Stimulated activated naive CD8-positive, alpha-beta T cell treated with anti-CD3 and anti-CD28 coated beads, Interleukin-15, amount 100 ng/mL, for 72 hours (primary cell): ENCODE measurements around the gene PPP1R14D.

ENCODE experiments used
- ATAC-seq: fragments of 150-1000 bp; cut with Tn5 transposase; 2 replicates; pipeline ENCODE4 v1.10.0; 2021; ENCODE audit warnings: mild to moderate bottlenecking, moderate library complexity
- DNase-seq, 2 donors: peaks; one replicate each; pipeline ENCODE4 v3.0.0; 2021 to 2022
- H3K27ac Mint-ChIP-seq, 2 donors: one replicate each; pipeline ENCODE4 v1.8.0; 2022; ENCODE audit warnings: mild to moderate bottlenecking in 2 of 2, mixed read lengths in 2 of 2, moderate library complexity in 2 of 2
- H3K27me3 Mint-ChIP-seq: one replicate; pipeline ENCODE4 v1.8.0; 2022; ENCODE audit warnings: mixed read lengths
- H3K4me1 Mint-ChIP-seq: one replicate; pipeline ENCODE4 v1.8.0; 2022; ENCODE audit warnings: mild to moderate bottlenecking, mixed read lengths
- H3K4me3 Mint-ChIP-seq, 2 donors: one replicate each; pipeline ENCODE4 v1.8.0; 2022; ENCODE audit warnings: mild to moderate bottlenecking in 2 of 2, mixed read lengths in 2 of 2, moderate library complexity in 1 of 2
- H3K9me3 Mint-ChIP-seq, 2 donors: one replicate each; pipeline ENCODE4 v1.8.0; 2022; ENCODE audit warnings: mixed read lengths in 2 of 2

PPP1R14D gene

DNA sequence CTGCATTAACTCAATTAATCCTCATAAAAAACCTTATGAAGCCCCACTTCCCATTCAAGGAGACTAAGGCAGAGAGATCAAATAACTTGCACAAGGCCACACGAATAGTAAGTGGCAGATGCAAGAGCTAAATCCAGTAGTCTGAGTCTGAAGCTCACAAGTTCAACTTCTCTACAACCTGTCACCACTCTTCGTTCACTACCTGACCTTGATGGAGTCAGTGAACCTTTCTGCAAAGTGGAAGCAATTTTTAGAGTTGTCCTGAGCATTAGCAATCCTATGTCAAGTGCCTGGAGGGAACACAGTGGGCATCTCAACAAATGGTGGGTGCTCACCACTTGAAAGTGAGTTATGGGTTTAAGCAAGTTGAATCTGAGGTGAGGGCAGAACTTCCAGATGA lies 13.2 kb upstream of the PPP1R14D start:
- ATAC-seq = no peak
- Mint-ChIP-seq H3K27me3 (peaks cover 27% of the 10 kb centered on the region), H3K9me3 (no peaks in the 10 kb centered on the region), H3K27ac (no peak overlapping the region), H3K4me3 (no peak overlapping the region), H3K4me1 (peaks cover 19% of the 10 kb centered on the region)
- DNase-seq = no peak

DNA sequence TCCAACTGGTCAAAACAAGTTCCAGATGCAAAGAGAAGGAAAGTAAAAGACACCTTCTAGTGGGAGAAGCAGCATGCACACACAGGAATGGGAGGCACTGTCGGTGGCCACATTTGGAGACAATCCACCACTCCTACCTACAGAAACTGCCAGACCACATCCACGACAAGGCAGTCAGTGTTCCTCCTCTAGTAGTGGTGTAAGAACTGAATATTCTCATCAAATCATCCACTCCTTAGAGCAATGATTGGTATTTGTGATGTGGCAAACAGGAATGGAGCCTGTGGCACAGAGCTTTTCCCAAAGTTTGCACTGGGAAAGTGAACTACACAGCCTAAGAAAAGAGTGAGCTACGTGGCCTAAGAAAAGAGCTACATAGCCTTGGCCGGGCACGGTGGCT lies 10.2 kb upstream of the PPP1R14D start:
- Mint-ChIP-seq H3K4me3 (no peak overlapping the region), H3K27ac (no peak overlapping the region), H3K27me3 (peaks cover 12% of the 10 kb centered on the region), H3K9me3 (no peaks in the 10 kb centered on the region), H3K4me1 (no peaks in the 10 kb centered on the region)
- ATAC-seq = no peak
- no peak for DNase-seq

DNA sequence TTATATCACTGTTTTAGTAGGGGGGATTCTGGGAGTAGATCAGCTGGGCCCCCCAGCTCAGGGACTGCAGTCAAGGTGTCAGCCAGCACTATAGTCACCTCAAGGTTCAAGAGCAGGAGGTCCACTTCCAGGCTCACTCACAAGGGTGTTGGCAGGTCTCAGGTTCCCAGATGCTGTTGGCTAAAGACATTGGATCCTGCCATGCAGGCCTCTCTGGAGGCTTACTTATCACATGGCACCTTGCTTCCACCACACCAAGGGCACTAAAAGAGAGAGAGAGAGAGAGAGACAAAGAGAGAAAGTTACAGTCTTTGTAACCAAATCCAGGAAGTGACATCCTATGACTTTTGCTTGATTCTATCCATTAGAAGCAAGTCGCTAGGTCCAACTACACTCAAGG lies 7.5 kb upstream of the PPP1R14D start:
- Mint-ChIP-seq H3K4me3 (no peak overlapping the region), H3K9me3 (no peaks in the 10 kb centered on the region), H3K27ac (no peak overlapping the region), H3K4me1 (no peaks in the 10 kb centered on the region), H3K27me3 (no peaks in the 10 kb centered on the region)
- no peak for DNase-seq
- no peak for ATAC-seq

DNA sequence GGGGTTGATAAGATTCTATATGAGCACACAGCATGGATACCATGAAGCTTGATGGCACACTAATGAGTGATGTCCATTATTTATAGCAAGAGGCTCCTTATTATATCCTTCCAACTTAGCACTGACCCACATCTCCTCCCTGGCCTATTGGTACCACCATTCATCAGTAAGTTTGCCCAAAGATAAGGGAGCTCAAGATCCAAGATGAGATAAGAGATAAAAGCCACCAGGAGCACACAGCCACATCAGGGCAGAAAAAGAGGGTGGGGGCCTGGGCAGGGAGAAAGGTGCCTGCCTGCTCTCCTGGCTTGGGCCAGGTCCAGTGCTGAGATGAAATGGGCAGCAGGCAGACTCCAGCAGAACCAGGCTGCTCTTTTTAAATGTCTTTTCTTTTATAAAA lies 4.4 kb upstream of the PPP1R14D start:
- DNase-seq (no peak), ATAC-seq (no peak)
- no peak overlapping the region for H3K4me3 Mint-ChIP-seq
- H3K9me3 Mint-ChIP-seq = no peaks in the 10 kb centered on the region
- H3K27ac Mint-ChIP-seq = no peak overlapping the region
- H3K27me3 Mint-ChIP-seq = no peaks in the 10 kb centered on the region
- no peaks in the 10 kb centered on the region for H3K4me1 Mint-ChIP-seq

DNA sequence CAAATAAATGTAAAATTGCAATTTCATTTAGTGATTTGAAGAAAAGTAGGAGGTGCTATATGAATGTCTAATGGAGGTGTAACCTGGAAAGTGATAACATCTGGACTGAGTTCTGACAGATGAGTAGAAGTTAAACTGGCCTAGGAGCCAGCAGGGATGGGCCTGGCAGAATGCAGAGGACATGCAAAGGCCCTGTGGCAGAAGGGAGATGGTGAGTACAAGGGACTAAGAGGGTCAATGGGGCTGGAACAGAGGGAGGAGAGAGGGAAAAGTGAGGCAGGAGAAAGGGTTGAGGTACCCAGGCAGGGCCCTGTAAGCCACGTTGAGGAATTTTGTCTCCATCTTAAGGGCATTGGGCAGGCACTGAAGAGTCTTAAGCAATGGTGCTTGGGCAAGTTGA lies 3.4 kb upstream of the PPP1R14D start:
- H3K9me3 Mint-ChIP-seq = no peaks in the 10 kb centered on the region
- no peaks in the 10 kb centered on the region for H3K27me3 Mint-ChIP-seq
- no peak for DNase-seq
- no peaks in the 10 kb centered on the region for H3K4me1 Mint-ChIP-seq
- no peak overlapping the region for H3K4me3 Mint-ChIP-seq
- H3K27ac Mint-ChIP-seq = no peak overlapping the region
- no peak for ATAC-seq

DNA sequence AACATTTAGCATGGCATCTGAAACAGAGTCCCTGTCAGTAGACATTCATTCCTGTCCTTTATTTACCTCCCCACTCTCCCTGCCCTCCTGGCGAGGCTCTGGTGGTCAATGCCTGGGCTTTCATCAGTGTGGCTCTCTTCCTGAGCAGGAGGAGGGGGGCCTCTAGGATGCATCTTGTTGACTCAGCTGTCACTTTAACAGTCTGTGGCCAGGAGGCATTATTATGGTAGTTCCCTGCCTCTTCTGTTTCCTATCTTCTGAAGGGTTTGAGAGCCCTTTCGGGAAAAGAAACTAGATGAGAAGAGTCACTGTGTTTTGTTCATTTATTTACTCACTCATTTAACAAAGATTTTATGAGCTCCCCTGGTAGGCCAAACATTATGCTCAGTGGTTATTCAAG lies 2.4 kb upstream of the PPP1R14D start:
- Mint-ChIP-seq H3K27ac (no peak overlapping the region), H3K27me3 (no peaks in the 10 kb centered on the region), H3K4me1 (no peaks in the 10 kb centered on the region), H3K4me3 (no peak overlapping the region), H3K9me3 (no peaks in the 10 kb centered on the region)
- DNase-seq = no peak
- ATAC-seq = no peak

DNA sequence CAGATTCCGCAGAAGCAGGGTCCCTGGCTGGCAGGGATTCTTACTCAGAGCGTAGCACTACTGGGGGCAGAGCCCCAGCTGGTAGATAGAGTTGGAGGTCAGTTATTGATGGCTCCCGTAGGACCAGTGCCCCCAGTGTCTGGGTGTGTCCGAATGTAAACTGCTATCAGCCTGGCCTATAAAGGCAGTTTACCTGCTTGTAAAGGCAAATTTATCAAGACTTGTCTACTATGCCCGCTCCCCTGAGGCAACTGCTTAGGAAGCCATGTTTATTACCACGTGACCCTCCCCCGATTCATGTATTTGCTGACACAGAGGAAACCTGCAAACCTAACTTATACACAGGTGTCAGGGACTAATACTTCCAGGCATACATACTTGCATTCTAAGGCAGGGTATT lies 607 bp upstream of the PPP1R14D start:
- H3K4me1 Mint-ChIP-seq = no peaks in the 10 kb centered on the region
- DNase-seq (no peak), ATAC-seq (no peak)
- no peak overlapping the region for H3K27ac Mint-ChIP-seq
- H3K4me3 Mint-ChIP-seq = no peak overlapping the region
- no peaks in the 10 kb centered on the region for H3K27me3 Mint-ChIP-seq
- no peaks in the 10 kb centered on the region for H3K9me3 Mint-ChIP-seq

DNA sequence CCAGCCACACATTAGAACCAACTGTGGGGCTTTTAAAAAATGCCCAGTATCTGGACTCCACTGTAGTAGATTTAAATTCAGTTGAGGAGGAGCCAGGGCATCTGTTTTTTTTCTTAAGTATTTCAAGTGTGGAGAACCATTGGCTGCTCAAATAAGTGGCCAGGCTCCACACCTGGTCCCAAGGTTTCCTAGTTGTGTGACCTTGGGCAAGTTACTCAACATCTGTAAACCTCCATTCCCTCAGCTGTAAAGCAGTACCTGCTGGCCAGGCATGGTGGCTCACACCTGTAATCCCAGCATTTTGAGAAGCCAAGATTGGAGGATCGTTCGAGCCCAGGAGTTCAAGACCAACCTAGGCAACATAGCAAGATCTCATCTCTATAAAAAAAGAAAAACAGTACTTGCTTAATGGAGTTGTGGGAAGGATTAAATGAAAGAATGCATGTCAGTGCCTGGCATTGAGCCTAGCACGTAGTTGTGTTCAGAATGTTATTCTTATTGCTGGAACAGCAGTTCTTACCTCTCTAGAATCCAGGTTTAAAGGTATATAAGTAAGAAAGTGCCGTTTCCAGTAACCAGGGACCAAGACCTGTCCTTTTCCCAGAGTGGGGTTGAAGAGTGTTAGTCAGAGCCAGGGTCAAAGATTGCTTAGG lies 2.0 kb downstream of the PPP1R14D start:
- DNase-seq (no peak), ATAC-seq (no peak)
- H3K9me3 Mint-ChIP-seq = no peaks in the 10 kb centered on the region
- H3K4me1 Mint-ChIP-seq = no peaks in the 10 kb centered on the region
- H3K27ac Mint-ChIP-seq = no peak overlapping the region
- H3K4me3 Mint-ChIP-seq = no peak overlapping the region
- no peaks in the 10 kb centered on the region for H3K27me3 Mint-ChIP-seq

DNA sequence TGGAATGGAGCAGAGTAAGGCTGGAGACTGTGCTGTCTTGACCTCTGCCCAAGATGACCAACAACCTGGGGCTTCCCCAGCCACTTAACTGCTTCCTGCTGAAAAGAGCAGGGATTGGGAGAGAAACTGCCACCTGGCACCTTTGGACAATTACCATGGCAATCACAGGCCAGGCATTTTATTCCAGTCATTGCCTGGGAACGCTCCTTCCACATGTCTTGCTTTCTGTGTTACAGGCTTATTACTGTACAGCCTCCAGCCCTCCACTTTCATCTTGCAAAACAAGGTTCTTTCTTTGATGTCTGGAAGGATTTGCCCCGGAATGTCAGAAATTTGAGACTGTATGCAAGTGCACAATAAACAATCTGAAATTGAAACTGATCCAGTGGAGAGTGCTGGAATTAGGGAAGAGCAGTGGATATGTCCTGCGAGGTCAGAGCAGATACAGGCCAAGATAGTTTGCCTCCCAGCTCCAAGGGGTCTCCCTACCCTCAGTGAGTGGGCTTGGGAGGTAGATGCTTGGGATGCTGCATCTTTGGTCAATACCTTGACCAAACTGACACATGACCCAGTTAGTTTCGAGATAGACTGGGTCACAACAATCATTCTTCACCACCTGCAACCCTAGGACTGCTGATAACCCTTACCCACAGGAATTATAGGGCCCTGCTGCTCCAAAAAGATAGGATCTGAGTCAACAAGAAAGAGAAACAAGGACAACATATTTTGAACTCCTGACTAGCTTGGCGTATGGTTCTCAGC lies 2.7 kb downstream of the PPP1R14D start:
- H3K27ac Mint-ChIP-seq = no peak overlapping the region
- DNase-seq = no peak
- H3K9me3 Mint-ChIP-seq = no peaks in the 10 kb centered on the region
- no peaks in the 10 kb centered on the region for H3K27me3 Mint-ChIP-seq
- H3K4me1 Mint-ChIP-seq = no peaks in the 10 kb centered on the region
- no peak for ATAC-seq
- no peak overlapping the region for H3K4me3 Mint-ChIP-seq

DNA sequence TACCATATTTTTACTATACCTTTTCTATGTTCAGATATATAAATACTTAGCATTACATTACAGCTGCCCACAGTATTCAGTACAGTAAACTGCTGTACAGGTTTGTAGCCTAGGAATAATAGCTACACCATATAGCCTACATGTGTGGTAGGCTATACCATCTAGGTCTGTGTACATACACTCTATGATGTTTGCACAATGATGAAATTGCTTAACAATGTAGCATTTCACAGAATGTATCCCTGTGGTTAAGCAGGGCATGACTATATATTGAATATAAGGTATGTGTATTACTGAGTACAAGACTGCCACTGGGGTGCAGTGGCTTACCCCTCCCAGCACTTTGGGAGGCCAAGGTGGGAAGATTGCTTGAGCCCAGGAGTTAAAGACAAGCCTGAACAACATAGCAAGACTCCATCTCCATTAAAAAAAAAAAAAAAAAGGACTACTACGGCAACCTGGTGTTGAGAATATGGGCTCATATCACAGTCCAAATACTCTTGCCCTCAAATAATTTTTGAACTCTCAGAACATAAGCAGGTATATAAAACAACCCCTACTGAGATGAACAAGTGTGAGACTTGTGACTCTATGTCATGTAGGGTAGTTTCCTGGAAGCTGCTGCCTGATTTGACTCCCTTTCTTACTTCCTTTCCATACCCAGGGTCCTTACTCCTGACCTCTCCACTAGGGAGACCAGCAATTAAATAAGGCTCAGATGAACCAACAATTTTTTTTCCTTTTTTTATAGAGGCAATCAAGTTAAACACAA lies 4.8 kb downstream of the PPP1R14D start:
- ATAC-seq (peak; percentile 50), DNase-seq (no peak)
- H3K27ac Mint-ChIP-seq = peak overlapping the region in 1 of 2 donors; percentile 82
- no peaks in the 10 kb centered on the region for H3K4me1 Mint-ChIP-seq
- no peaks in the 10 kb centered on the region for H3K27me3 Mint-ChIP-seq
- H3K4me3 Mint-ChIP-seq = no peak overlapping the region
- H3K9me3 Mint-ChIP-seq = no peaks in the 10 kb centered on the region

DNA sequence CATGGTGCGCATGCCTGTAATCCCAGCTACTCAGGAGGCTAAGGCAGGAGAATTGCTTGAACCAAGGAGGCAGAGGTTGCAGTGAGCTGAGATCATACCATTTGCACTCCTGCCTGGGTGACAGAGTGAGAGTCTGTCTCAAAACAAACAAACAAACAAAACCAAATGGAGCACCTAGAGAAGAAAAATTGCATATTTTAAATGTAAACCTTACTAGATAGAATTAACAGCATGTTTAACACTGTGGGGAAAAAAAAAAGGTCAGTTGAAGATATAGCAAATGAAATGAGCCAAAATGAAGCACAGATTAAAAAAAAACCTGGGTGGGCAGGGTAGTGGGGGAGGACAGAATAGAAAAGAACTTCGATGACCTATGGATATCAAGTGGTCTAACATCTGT lies 7.3 kb downstream of the PPP1R14D start:
- H3K4me3 Mint-ChIP-seq = no peak overlapping the region
- H3K27me3 Mint-ChIP-seq = no peaks in the 10 kb centered on the region
- DNase-seq = no peak
- H3K27ac Mint-ChIP-seq = no peak overlapping the region
- ATAC-seq = no peak
- no peaks in the 10 kb centered on the region for H3K9me3 Mint-ChIP-seq
- no peaks in the 10 kb centered on the region for H3K4me1 Mint-ChIP-seq

DNA sequence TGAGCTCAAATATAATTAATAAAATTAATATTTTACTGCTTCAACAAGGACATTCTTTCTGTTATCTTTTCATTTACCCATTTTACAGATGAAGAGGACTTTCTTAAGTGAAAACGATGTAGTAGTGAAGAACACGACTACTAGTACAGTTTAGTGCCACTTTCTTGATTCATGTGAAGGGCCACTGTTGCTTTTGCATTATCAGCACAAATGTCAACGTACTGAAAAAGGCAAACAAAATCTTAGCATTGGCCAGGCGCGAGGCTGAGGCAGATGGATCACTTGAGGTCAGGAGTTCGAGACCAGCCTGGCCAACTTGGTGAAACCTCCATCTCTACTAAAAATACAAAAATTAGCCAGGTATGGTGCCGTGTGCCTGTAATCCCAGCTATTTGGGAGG lies 9.5 kb downstream of the PPP1R14D start:
- H3K4me3 Mint-ChIP-seq = no peak overlapping the region

DNA sequence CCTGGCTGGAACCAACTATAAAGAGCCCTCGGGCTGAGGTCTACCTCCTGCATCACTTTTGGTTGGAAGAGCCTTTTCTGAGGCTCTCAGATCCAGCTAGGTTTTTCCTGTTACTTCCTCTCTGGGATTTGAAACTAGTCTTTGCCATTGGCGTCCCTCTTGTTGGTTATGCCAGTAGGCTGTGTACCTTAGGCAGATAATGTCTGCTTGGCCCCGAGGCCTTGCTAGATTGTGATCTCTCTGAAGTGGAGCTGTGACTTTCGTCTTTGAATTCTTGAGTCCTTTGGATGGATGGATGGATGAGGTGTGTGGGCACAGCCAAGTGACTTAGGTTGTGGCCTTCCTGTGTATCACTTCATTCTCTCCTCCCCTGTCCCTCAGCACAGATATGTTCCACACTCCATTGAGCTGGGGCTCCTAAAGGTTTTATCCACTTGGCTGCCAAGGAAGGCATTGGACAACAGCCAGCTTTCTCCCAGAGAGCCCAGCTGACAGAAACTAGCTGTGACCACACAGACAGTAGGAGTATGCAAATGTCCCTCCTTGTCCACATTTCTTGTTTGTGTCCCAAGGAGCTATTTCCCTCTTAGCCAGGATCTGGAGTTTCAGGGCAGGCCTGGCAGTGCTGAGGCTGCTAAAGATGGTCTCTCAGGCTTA lies 13.3 kb downstream of the PPP1R14D start:
- H3K27me3 Mint-ChIP-seq = no peaks in the 10 kb centered on the region
- H3K4me1 Mint-ChIP-seq = no peaks in the 10 kb centered on the region
- ATAC-seq (no peak), DNase-seq (no peak)
- no peak overlapping the region for H3K4me3 Mint-ChIP-seq
- no peak overlapping the region for H3K27ac Mint-ChIP-seq
- H3K9me3 Mint-ChIP-seq = no peaks in the 10 kb centered on the region

More for the DNA sequence above, 9.5 kb downstream of the PPP1R14D start:
- no peaks in the 10 kb centered on the region for H3K27me3 Mint-ChIP-seq
- no peaks in the 10 kb centered on the region for H3K4me1 Mint-ChIP-seq
- no peak for DNase-seq
- no peak for ATAC-seq
- H3K9me3 Mint-ChIP-seq = no peaks in the 10 kb centered on the region
- no peak overlapping the region for H3K27ac Mint-ChIP-seq

DNA sequence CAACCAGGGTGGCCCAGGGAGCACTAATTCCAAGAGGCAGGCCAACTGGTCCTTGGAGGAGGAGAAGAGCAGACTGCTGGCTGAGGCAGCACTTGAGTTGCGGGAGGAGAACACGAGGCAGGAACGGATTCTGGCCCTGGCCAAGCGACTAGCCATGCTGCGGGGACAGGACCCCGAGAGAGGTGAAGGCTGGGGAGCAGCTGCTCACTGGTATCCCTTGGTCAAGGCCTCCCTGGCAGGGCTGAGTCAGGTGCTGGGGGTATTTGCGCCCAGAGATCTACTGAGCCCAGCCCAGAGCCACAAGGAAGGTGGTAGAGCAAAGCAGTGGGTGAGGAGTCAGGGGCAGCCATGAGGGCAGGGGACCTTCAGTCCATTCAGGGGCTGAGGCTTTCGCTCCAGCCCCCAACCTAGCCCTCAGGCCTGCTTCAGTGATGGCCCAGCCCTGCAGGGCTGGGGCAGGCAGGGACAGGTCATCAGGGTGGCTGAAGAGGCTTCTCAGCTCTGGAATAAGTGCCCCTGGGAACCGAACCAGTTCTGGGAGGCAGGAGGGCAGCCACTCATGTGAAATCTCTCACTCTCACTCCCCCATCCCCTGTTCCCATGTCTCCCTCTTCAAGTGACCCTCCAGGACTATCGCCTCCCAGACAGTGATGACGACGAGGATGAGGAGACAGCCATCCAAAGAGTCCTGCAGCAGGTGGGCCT lies 15.6 kb downstream of the PPP1R14D start:
- peaks cover 16% of the 10 kb centered on the region for H3K4me1 Mint-ChIP-seq
- DNase-seq (no peak), ATAC-seq (no peak)
- H3K27ac Mint-ChIP-seq = no peak overlapping the region
- H3K27me3 Mint-ChIP-seq = no peaks in the 10 kb centered on the region
- H3K4me3 Mint-ChIP-seq = no peak overlapping the region
- H3K9me3 Mint-ChIP-seq = no peaks in the 10 kb centered on the region

DNA sequence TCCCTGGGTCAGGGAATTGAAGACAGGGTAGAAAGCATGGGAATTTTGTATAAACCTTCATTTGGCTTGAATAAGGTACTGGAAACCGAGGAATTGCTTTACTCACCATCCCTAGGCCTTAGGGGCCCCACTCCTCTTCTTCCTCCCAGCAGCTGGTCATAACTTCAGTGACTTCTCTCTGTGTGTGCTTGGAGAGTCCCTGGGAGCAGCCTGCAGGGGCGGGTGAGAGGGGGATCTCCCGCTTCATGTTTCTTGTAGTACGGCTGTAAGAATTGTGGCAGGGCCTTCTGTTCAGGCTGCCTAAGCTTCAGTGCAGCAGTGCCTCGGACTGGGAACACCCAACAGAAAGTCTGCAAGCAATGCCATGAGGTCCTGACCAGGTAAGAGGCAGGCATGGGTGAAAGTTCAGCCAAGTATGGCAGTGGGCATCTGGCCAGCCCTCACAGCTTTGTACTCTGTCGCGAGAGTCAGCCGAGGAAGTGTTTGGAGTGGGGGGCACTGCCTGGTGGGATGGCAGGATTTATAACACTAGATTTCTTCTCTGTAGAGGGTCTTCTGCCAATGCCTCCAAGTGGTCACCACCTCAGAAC lies 19.6 kb downstream of the PPP1R14D start:
- Mint-ChIP-seq H3K27me3 (no peaks in the 10 kb centered on the region), H3K4me3 (peak overlapping the region; percentile 95 to 100), H3K4me1 (peaks cover 21% of the 10 kb centered on the region), H3K27ac (no peak overlapping the region), H3K9me3 (no peaks in the 10 kb centered on the region)
- no peak for DNase-seq
- no peak for ATAC-seq
